ENCODE measurements around the gene PLOD1.
A peak's percentile ranks its signal among the peaks of the same experiment; 100 is the strongest.
"Not testable (repeated sequence)": the region's sequence is repeated elsewhere in the genome, so short reads cannot be mapped to it uniquely, and the experiment has no call there.

PLOD1 gene

DNA sequence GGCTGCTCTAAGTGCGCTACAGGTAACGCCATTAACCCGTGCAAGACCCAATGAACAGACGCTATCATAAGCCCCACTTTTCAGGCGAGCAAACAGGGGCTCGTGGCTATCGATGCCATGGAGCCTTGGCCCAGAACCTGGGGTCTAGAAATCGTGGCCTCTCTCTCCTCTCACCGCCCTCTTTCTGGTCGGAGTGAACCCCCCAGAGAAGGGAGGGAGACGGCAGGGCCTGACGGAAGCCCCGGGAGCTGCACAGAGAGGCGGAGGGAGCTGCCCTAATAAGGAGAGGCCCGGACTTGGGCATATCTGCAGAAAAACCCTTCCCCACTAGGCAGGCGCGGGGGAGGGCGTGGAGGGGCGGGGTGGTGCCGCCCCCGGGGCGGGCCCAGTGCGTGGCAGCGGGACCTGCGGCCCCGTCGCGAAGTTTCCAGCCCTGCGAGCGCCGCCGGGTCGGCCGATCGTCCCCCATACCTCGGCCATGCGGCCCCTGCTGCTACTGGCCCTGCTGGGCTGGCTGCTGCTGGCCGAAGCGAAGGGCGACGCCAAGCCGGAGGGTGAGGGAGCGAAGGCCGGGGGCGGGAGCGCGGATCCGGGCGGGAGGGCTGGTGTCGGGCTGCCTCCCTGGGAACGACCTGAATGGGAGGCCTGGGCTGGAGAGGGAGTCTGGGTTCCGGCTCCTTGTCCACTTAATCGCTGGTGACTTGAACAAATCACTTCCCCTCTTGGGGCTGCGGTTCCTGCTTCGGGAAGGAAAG, at the start of gene PLOD1:
Gene PLOD1, plus strand, starts transcription at position 416 of the 755 bp plus-strand sequence. Its CDS starts 63 bp downstream, at position 479.
- peak; percentile 31 for DNase-seq

DNA sequence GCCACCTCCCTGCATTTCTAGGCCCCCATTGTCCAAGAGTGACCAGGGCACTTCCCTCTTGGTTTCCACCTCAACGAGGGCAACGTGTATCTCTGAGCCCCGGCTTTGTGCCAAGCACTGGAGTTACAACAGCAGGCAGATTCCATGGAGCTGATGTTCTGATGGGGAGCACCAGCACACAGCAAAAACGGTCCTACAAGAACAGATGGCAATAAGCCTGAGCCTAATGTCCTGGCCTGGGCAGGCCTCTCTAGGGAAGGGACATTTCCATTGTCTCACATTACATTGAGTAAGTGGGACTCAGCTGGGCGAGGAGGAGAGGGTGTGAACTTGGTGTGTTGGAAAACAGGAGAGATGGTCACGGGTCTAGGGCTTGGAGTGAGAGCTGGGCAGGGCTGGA, 48.6 kb upstream of the PLOD1 start:
- DNase-seq = no peak

DNA sequence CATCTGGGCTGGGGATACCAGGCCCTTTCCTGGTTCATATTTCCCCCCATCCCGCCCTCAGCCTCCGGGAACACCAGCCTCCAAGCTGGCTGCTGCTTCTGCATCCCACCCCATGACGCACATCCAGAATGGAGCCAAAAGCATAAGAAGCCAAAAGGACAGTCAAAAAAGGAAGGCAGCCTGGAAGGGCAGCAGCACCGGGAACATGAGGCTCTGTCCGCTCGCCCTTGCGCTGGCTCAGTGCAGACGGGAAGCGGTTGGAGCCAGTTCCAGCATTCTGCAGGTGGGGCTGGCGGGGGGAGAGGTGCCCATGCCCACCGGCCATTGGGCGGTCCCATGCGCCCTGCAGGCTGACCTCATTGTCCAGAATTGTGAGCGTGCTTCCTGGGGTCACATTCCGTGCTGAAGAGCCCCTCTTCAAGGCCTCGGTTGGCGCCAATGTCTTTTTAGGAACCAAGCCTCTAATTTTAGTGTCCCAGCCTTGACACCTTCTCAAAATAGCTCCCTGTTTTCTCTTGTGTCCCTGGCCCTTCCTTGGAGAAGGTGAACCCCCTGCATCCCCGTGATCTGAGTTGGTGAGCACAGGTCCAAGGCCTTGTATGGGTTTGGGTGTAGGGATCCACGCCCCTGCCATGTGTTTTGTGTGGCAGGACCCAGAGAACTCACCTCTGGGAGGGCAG, 47.4 kb upstream of the PLOD1 start:
- DNase-seq = no peak

DNA sequence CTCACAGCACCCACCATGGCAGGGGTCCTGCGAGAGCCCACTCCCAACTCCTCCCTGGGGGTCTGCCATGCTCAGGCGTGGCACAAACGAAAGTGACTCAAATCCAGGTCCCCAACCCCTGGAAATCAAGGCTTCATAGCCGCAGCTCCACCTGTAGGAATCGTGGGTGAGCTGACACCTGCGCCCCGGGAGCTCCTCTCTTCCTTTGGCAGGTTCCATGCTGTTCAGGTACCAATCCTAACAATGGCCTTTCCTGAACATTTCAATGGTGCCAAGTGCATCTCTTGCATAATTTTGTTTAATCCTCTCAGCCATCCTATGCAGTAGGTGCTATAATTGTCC, 46.9 kb upstream of the PLOD1 start:
- DNase-seq = no peak

DNA sequence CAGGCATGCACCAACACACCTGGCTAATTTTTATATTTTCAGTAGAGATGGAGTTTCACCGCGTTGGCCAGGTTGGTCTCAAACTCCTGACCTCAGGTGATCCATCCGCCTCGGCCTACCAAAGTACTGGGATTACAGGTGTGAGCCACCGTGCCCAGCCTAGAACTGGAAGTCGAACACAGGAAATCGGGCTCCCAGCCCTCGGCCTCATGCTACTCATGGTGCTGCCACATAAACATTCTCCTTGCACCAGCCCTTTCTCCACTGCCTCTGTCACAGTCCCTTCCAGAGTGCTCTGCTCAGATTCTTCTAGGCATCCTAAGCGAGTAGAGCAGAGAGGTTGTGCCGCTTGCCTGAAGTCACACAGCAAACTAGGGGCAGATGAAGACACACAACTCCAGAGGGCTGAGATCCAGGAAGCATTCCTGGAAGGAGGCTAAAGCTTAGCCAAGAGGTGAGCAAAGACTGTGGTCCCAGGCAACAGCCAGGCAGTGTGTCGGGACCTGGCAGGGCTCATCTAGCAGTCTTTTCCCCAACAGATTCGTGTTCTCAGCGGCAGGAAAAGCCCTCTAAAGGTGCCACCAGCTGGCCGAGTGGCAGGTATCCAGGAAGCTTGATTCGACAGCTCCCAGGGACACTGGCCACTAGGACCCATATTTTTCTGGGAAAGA, 46.2 kb upstream of the PLOD1 start:
- no peak for DNase-seq

DNA sequence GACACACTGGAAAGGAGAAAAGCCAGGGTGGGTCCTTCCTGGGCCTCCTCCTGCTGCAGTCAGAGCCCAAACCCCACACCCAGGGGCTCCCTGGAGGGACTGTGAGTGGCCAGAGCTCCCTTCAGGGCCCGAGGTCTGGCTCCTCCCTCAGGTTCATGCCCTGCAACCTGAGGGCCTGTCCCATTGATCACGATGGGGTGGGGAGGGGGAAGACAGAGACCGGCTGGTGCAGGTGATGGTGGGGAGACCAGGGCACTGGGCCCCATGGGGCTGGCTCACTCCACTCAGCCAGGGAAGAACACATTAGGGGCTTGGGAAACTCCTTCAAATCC, 45.7 kb upstream of the PLOD1 start:
- no peak for DNase-seq

DNA sequence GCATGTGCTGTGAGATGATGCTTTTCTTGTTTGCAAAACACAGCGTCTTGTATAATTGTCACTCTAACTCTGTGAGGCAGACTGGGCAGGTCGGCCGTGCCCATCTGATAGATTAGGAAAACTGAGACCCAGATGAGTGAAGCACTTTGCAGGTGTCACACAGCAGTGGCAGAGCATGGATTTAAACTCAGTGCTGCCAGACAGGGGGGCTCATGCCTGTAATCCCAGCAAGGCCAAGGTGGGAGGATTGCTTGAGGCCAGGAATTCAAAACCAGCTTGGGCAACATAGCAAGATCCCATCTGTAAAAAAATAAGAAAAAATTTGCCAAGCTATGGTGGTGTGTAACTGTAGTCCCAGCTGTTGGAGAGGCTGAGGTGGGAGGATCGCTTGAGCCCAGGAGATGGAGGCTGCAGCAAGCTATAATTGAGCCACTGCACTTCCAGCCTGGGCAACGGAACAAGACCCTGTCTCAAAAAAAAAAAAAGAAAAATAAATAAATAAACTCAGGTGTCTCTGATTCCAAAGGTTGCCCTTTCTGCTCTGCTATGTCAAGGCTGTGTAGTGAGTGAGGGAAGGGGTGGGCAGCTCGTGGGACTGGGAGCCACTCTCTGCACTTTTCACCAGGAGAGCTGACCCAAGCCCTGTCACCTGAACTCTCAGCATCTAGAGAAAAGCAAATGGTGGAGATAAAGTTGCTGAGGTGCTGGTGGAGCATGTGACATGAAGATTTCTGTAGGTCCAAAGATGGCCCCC, 42.9 kb upstream of the PLOD1 start:
- DNase-seq = no peak

DNA sequence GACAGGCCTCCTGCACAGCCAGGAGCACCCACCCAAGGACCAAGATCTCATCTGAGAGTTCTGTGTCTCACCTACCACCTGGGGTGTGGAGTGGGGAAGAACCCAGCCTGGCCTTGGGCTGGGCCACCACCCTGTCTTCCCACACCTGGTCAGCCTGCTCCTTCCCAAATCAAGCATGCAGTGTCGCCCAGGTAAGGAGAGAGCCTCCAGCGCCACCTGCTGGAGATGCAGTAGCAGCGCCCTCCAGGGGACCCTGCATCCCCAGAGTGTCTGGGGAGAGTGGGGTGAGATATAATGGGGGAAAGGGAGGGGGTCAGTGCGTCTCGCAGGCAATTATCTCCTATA, 40.6 kb upstream of the PLOD1 start:
- DNase-seq = no peak

DNA sequence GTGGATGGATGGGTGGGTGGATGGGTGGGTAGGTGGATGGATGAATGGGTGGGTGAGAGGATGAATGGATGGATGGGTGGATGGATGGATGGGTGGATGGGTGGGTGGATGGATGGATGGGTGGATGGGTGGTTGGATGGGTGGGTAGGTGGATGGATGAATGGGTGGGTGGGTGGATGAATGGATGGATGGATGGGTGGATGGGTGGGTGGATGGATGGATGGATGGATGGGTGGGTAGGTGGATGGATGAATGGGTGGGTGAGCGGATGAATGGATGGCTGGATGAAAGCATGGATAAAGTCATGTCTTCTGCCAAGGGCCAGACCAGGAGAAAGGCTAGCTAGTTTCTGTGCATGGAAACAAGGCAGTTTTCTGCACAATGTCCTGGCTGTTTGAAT, 40.0 kb upstream of the PLOD1 start:
- DNase-seq = not testable (repeated sequence)

DNA sequence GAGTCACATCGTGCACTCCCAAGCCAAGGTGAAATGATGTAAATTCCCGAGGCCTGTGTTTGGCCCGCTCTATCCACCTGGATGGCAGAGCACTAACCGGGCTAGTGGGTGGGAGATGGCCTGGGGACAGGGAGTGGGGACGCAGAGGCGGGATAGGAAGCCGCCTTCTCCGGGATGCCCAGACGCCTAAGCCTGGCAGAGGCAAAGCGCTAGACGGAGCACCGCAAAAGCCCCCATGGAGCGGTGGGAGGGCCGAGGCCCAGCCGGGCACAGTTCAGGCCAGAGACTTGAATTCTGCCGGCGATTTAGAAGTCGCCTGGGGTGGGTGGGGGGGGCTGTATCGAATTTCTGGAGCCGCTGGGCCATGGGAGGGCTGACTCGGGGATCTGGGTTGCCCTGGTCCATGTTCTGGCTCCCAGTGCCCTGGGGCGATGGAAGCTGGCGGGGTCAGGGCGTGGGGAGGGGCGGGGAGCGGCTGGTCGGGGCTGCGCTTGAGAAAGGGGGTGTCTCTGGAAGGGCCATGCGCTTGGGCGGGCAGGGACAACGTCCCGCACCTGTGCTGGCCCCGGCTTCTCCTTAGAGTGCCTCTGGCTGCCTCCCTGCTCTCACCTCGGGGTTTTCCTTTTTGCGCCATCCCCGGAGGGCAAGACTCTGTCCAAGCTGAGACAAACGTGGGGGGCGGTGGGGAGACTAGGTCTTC, 36.3 kb upstream of the PLOD1 start:
- DNase-seq = no peak

DNA sequence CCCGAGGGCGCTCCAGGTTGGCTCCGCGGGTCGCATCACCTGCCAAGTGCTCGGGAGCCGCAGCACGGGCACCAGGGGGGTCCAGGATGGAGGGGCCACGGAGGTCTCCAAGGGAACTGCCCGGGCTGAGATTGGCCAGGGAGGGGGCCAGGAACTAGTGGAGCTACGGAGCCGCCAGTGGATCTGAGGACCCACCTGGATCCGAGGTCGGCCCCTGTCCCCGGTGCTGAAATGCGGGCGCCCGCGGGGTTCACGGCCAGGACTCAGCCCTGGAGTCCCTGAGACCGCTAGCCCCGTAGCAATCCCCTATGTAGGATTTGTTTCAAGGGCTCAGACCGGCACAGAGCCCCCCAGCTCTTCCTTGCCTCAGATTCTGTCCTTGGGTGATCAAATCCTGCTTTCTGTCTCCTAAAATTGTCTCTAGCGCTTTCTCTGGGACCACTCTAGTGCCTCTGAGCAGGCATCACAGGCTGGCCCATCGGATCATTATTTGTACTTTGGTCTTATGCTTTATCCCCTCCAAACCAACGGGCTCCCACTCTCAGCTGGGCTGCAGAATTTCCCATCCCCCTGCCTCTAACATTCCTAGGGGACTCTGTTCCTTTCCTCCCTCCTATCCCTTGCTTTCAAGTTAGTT, 35.6 kb upstream of the PLOD1 start:
- DNase-seq = no peak

DNA sequence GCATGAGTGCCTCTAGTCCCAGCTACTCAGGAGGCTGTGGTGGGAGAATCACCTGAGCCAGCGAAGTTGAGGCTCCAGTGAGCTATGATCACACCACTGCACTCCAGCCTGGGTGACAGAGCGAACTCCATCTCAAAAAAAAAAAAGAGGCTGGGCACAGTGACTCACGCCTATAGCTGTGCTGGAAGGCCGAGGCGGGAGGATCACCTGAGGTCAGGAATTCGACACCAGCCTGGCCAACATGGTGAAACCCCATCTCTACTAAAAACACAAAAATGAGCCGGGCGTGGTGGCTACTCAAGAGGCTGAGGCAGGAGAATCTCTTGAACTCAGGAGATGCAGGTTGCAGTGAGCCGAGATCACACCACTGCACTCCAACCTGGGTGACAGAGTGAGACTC, 33.1 kb upstream of the PLOD1 start:
- DNase-seq = not testable (repeated sequence)

DNA sequence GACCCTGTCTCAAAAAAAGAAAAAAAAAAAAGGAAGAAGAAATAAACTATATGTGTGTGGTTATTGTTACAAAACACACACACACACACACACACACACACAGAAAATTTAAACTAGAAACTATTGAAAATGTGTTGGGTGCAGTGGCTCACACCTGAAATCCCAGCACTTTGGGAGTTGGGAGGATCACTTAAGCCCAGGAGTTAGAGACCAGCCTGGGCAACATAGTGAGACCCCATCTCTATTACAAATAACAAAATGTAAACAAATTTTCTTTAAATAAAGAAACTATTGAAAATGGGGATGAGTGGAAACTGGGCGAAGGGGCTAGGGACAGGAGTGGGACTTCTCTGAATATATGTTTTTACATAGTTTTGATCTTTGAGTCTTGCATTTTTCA, 31.3 kb upstream of the PLOD1 start:
- DNase-seq = no peak

DNA sequence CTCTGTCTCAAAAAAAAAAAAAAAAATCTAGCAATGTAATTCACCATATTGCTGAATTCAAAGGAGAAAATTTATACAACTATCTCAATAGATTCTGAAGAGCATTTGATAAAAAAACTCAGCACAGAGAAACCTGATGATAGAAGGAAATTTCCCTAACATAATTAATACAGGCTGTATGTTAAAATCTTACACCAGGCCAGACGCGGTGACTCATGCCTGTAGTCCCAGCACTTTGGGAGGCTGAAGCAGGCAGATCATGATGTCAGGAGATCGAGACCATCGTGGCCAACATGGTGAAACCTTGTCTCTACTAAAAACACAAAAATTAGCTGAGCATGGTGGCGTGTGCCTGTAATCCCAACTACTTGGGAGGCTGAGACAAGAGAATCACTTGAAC, 30.4 kb upstream of the PLOD1 start:
- not testable (repeated sequence) for DNase-seq

DNA sequence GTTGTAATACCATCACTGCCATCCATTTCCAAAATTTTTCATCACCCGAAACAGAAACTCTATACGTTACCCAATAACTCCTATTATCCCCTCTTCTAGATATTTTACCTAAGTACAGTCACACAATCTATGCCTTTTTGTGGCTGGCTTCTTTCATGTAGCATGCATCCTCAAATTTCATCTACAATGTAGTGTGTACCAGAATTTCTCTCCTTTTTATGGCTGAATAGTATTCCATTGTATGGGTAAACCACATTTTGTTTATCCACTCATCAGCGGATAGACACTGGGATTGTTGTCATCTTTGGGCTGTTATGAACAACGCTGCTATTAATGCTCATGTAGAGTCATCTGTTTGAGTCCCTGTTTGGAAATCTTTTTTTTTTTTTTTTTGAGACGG, 29.5 kb upstream of the PLOD1 start:
- no peak for DNase-seq

DNA sequence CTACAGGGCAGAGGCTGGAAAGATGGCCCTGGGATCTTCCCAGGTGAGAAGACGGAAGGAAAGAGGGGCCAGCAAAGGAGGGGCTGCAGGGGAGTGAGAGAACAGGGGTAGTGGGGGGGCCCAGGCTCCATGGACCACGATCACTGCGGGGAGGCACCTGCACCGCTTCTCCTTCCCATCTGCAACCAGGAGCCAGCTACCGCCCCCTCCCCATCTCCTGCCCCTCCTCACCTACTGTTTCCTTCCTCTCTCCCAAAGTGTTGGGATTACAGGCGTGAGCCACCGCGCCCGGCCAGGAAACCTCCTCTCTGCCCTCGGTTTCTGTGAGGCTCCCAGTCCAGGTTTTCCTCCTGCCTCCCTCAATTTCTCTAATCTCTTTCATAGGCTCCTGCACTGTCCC, 27.6 kb upstream of the PLOD1 start:
- no peak for DNase-seq

DNA sequence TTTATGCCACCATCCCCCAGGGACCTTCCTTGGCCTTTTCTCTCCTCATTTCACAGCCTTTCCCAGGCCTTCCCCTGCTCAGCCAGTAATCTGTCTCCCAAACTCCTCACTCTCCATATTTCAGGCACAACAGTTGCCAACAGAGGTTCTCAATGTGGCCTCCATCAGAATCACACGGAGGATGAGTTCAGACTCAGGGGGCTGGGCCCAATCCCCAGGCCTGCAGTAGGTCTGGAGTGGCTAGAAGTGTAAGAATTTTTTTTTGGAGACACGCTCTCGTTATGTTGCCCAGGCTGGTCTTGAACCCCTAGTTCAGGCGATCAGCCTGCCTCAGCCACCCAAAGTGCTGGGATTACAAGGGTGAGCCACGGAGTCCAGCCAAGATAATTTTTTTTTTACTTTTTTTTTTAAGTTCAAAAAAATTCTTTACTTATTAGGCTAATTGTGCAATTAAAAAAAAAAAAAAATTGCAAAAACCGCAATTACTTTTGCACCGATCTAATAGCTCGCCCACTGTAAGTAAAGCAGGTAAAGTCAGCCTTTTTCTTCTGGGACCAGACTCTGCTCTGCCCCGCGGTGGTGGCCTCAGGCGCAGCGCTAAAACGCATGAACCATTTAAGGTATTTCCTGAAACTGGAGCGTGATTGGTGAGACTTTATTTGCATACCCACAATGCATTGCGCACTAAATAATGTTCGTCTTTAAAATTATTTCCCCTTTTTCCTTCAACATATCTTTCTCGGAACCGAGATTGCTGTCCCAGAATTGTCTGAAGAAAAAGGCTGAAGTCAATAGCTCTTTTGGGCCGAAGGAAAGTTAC, 27.0 kb upstream of the PLOD1 start:
- peak; percentile 93 for DNase-seq

DNA sequence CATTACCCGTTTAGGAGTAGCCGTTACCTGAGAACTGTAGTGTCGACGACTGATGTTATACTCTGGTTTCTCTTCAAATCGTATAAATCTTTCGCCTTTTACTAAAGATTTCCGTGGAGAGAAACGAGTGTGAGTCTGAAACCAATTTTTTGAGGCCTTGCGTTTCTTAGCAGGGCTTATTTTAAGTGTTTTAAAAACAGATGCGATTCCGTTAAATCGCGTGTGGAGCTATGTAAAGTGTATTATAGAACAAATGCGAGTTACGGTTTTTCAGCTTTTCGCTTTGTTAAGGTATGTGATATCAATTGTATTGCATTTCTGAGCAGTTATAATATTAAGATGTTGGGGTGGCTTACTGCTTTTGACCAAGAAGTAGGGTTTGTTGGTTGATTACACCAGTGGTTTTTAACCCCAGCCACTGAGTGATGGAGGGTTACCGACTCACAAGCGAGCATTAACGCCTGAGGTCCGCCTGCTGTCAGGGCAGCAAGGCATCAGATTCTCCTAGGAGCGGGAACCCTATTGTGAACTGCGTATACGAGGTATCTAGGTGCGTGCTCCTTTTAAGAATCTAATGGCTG, 26.3 kb upstream of the PLOD1 start:
- peak; percentile 99 for DNase-seq

DNA sequence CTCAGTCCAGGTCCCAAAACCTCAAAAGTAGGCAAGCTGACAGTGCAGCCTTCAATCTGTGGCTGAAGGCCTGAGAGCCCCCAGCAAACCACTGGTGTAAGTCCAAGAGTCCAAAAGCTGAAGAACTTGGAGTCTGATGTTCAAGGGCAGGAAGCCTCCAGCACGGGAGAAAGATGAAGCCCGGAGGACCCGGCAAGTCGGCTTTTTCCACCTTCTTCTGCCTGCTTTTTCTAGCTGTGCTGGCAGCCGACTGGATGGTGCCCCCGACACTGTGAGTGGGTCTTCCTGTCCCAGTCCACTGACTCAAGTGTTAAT, 23.6 kb upstream of the PLOD1 start:
- DNase-seq = not testable (repeated sequence)

DNA sequence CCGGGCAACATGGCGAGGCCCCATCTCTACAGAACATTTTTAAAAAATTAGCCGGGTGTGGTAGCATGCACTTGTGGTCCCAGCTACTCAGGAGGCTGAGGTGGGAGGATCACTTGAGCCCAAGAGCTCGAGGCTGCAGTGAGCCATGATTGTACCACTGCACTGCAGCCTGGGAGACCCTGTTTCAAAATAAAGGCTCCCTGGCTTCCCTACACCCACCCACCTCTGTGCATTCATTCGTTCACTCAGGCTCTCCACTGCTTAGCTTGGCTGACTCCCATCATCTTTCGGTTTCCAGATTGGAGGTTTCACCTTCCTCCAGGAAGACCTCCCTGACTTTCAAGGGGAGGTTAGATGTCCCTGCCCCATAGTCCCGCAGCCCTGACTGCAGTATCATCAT, 22.5 kb upstream of the PLOD1 start:
- DNase-seq = no peak

DNA sequence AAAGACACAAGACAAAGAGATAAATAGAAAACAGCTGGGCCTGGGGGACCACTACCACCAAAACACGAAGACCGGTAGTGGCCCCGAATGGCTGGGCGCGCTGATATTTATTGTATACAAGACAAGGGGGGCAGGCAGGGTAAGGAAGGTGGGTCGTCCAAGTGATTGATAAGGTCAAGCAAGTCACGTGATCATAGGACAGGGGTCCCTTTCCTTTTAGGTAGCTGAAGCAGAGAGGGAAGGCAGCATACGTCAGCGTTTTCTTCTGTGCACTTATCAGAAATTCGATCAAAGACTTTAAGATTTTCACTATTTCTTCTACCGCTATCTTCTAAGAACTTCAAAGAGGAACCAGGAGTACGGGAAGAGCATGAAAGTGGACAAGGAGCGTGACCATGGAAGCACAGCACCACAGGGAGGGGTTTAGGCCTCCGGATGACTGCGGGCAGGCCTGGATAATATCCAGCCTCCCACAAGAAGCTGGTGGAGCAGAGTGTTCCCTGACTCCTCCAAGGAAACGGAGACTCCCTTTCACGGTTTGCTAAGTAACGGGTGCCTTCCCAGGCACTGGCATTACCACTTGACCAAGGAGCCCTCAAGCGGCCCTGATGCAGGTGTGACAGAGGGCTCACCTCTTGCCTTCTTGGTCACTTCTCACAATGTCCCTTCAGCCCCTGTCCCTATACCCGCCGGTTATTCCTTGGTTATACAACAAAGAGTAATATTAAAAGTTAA, 21.9 kb upstream of the PLOD1 start:
- DNase-seq = not testable (repeated sequence)

Measured in SHP77 treated with DMSO at 0.1 percent for 48 hours (cell line).